ENCODE results near the gene LILRA2.

DNA sequence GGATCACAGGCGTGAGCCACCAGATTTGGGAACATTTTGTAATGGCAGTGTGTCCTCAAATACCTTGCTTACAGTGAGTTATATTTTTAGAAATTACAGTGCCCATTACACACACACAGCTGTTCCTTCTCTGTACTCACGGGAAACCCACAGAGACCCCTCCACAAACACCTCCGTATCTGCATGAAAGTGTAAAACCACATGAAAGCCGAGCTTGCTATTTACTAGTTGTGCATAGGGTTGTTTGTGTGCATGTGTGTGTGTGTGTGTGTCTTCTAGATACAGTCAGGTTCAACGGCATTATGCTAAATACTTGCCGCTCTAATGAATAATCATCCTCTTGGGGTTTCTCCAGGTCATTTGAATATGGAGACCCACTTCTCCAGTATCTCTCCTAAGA, 22.3 kb upstream of the LILRA2 start:
- TF ChIP-seq, protein P1, sequence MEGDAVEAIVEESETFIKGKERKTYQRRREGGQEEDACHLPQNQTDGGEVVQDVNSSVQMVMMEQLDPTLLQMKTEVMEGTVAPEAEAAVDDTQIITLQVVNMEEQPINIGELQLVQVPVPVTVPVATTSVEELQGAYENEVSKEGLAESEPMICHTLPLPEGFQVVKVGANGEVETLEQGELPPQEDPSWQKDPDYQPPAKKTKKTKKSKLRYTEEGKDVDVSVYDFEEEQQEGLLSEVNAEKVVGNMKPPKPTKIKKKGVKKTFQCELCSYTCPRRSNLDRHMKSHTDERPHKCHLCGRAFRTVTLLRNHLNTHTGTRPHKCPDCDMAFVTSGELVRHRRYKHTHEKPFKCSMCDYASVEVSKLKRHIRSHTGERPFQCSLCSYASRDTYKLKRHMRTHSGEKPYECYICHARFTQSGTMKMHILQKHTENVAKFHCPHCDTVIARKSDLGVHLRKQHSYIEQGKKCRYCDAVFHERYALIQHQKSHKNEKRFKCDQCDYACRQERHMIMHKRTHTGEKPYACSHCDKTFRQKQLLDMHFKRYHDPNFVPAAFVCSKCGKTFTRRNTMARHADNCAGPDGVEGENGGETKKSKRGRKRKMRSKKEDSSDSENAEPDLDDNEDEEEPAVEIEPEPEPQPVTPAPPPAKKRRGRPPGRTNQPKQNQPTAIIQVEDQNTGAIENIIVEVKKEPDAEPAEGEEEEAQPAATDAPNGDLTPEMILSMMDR (IDR thresholded peaks at IDR 0.05) = no peak
- TF ChIP-seq TP53 (CRISPR knock-in tag; IDR thresholded peaks at IDR 0.05) (no peak), ZNF396 (CRISPR knock-in tag; IDR thresholded peaks at IDR 0.05; ENCODE audit: borderline replicate concordance) (no peak), JUN (CRISPR knock-in tag; IDR thresholded peaks at IDR 0.05) (no peak), SP1 (CRISPR knock-in tag; conservative IDR thresholded peaks at IDR 0.05) (no peak), ZBTB21 (CRISPR knock-in tag; IDR thresholded peaks at IDR 0.05; ENCODE audit: borderline replicate concordance) (no peak), FOXP1 (CRISPR knock-in tag; IDR thresholded peaks at IDR 0.05; ENCODE audit: borderline replicate concordance) (no peak)
- TF ChIP-seq, protein P2, sequence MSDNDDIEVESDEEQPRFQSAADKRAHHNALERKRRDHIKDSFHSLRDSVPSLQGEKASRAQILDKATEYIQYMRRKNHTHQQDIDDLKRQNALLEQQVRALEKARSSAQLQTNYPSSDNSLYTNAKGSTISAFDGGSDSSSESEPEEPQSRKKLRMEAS (CRISPR knock-in tag; IDR thresholded peaks at IDR 0.05) = no peak
- TF ChIP-seq, protein P3, sequence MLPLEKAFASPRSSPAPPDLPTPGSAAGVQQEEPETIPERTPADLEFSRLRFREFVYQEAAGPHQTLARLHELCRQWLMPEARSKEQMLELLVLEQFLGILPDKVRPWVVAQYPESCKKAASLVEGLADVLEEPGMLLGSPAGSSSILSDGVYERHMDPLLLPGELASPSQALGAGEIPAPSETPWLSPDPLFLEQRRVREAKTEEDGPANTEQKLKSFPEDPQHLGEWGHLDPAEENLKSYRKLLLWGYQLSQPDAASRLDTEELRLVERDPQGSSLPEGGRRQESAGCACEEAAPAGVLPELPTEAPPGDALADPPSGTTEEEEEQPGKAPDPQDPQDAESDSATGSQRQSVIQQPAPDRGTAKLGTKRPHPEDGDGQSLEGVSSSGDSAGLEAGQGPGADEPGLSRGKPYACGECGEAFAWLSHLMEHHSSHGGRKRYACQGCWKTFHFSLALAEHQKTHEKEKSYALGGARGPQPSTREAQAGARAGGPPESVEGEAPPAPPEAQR (CRISPR knock-in tag; IDR thresholded peaks at IDR 0.05) = no peak

All from WTC11 (cell line).